Astrocyte (in vitro differentiated cells and primary cell): ENCODE data around the gene MTERF4. TPM values are rescaled to one million over a fixed set of nuclear protein-coding genes. Genes with fewer than 3 reads are reported as not detected.

ENCODE experiments used
- DNase-seq: peaks from one replicate; pipeline ENCODE4 v3.0.0-alpha.2; 2010; ENCODE audit warnings: low read depth
- FAIRE-seq: peaks from 2 replicates; lab custom pipeline; 2011; peaks lifted over from hg19 to GRCh38; lab: Jason Lieb, UNC
- H2AFZ ChIP-seq: 2 replicates; pipeline ENCODE4 v1.6.0; 2012; ENCODE audit warnings: low read depth, low read length, inconsistent platforms
- H3K27ac ChIP-seq: 2 replicates; pipeline ENCODE4 v1.5.1; 2011; ENCODE audit warnings: low read depth, low read length, inconsistent platforms
- H3K27me3 ChIP-seq: 2 replicates; pipeline ENCODE4 v1.6.0; 2011; ENCODE audit warnings: low read length, inconsistent platforms; ENCODE audit not compliant: insufficient read depth
- H3K36me3 ChIP-seq: 2 replicates; pipeline ENCODE4 v1.5.1; 2011; ENCODE audit warnings: low read length, inconsistent platforms; ENCODE audit not compliant: insufficient read depth
- H3K4me1 ChIP-seq: 2 replicates; pipeline ENCODE4 v1.5.1; 2011; ENCODE audit warnings: low read length, inconsistent platforms; ENCODE audit not compliant: insufficient read depth
- H3K4me2 ChIP-seq: 2 replicates; pipeline ENCODE4 v1.6.0; 2012; ENCODE audit warnings: low read length, inconsistent platforms
- H3K4me3 ChIP-seq: 2 replicates; pipeline ENCODE4 v1.5.1; 2011; ENCODE audit warnings: low read depth, mild to moderate bottlenecking, low read length, inconsistent platforms; ENCODE audit not compliant: insufficient read depth
- H3K79me2 ChIP-seq: 2 replicates; pipeline ENCODE4 v1.6.0; 2012; ENCODE audit warnings: mild to moderate bottlenecking, low read length, inconsistent platforms; ENCODE audit not compliant: insufficient read depth
- H3K9ac ChIP-seq: 2 replicates; pipeline ENCODE4 v1.6.0; 2012; ENCODE audit warnings: mild to moderate bottlenecking, low read length, inconsistent platforms
- H3K9me3 ChIP-seq: 2 replicates; pipeline ENCODE4 v1.5.1; 2012; ENCODE audit warnings: low read depth, mild to moderate bottlenecking, low read length, inconsistent platforms; ENCODE audit not compliant: insufficient read depth
- H4K20me1 ChIP-seq: 2 replicates; pipeline ENCODE4 v1.6.0; 2012; ENCODE audit warnings: low read length, inconsistent platforms; ENCODE audit not compliant: insufficient read depth
- H3K27ac Mint-ChIP-seq: one replicate; pipeline ENCODE4 v1.8.0; 2021; ENCODE audit warnings: mild to moderate bottlenecking, mixed read lengths; ENCODE audit not compliant: unreplicated experiment
- H3K27me3 Mint-ChIP-seq: one replicate; pipeline ENCODE4 v1.8.0; 2021; ENCODE audit warnings: low read depth, mixed read lengths; ENCODE audit not compliant: unreplicated experiment
- H3K36me3 Mint-ChIP-seq: one replicate; pipeline ENCODE4 v1.8.0; 2021; ENCODE audit warnings: low read depth, mixed read lengths; ENCODE audit not compliant: unreplicated experiment
- H3K4me1 Mint-ChIP-seq: one replicate; pipeline ENCODE4 v1.8.0; 2021; ENCODE audit warnings: low read depth, mixed read lengths; ENCODE audit not compliant: unreplicated experiment
- H3K4me3 Mint-ChIP-seq: one replicate; pipeline ENCODE4 v1.8.0; 2021; ENCODE audit warnings: mild to moderate bottlenecking, moderate library complexity, mixed read lengths; ENCODE audit not compliant: unreplicated experiment
- H3K9me3 Mint-ChIP-seq: one replicate; pipeline ENCODE4 v1.8.0; 2021; ENCODE audit warnings: mild to moderate bottlenecking, mixed read lengths; ENCODE audit not compliant: unreplicated experiment
- EZH2 ChIP-seq: IDR thresholded peaks from 2 replicates; pipeline ENCODE4 v1.6.1; 2012; ENCODE audit warnings: mild to moderate bottlenecking, low read length, inconsistent platforms; ENCODE audit not compliant: insufficient read depth
- total RNA-seq: library from RNA; stranded (reverse); gene quantifications from 2 replicates; pipeline ENCODE4 v1.2.1, GENCODE V29; 2021
- TF ChIP-seq, protein P1 (sequence below): IDR thresholded peaks from 2 replicates; pipeline ENCODE4 v1.5.1; 2011; ENCODE audit warnings: low read depth, mild to moderate bottlenecking, inconsistent platforms, low read length, moderate library complexity; ENCODE audit not compliant: insufficient read depth

The MTERF4 gene
- total RNA-seq, 1 donor from 2014 or later = 26.3 TPM

DNA sequence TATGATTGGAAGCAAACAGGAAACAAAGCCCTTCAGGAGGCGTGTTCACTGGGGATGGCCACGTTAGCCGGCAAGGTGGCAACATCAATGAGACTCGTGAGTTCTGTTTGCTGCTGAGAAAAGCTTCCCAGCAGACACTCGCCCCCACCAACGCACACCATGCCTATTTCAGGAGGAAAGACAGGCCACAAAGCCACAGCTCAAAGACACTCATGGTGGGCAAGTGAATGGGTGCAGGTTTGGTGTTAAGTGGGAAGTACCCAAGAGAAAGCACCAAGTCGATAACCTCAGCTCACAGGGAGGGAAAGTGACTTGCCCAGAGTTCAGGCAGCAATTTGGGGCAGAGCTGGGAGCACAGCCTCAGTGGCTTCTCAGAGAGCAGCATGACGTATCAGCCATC lies 10.5 kb upstream of the MTERF4 start:
- FAIRE-seq (no peak), DNase-seq (no peak)
- Mint-ChIP-seq H3K4me1 (no peaks in the 10 kb centered on the region), H3K27me3 (no peaks in the 10 kb centered on the region), H3K27ac (no peak overlapping the region), H3K4me3 (no peak overlapping the region), H3K36me3 (peaks cover 2% of the 10 kb centered on the region), H3K9me3 (no peaks in the 10 kb centered on the region)
- Histone ChIP-seq H3K9me3 (no peaks in the 10 kb centered on the region), H2AFZ (no peak overlapping the region), H3K79me2 (no peaks in the 10 kb centered on the region), H3K4me2 (no peak overlapping the region), H4K20me1 (no peaks in the 10 kb centered on the region), H3K4me3 (no peak overlapping the region), H3K27me3 (no peaks in the 10 kb centered on the region), H3K4me1 (no peaks in the 10 kb centered on the region), H3K9ac (no peak overlapping the region), H3K27ac (no peak overlapping the region), H3K36me3 (no peaks in the 10 kb centered on the region)
- TF ChIP-seq, protein P1, sequence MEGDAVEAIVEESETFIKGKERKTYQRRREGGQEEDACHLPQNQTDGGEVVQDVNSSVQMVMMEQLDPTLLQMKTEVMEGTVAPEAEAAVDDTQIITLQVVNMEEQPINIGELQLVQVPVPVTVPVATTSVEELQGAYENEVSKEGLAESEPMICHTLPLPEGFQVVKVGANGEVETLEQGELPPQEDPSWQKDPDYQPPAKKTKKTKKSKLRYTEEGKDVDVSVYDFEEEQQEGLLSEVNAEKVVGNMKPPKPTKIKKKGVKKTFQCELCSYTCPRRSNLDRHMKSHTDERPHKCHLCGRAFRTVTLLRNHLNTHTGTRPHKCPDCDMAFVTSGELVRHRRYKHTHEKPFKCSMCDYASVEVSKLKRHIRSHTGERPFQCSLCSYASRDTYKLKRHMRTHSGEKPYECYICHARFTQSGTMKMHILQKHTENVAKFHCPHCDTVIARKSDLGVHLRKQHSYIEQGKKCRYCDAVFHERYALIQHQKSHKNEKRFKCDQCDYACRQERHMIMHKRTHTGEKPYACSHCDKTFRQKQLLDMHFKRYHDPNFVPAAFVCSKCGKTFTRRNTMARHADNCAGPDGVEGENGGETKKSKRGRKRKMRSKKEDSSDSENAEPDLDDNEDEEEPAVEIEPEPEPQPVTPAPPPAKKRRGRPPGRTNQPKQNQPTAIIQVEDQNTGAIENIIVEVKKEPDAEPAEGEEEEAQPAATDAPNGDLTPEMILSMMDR = no peak
- no peak for TF ChIP-seq EZH2

DNA sequence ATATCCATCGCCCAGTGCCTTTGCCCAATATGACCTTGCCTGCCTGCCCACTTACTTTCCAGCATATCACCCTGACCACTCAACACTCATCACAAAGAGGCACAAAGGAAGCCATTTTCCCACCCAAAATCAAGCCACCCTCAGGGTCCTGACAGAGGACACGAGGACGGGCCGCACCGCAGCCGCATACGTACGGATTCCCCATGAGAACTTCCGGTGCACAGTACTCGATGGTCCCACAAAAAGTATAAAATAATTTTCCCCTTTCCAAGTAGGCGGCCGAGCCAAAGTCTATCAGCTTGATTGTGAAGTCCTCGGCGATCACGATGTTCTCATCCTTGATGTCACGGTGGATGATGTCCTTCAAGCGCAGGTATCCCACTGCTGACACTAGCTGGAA lies 10.0 kb upstream of the MTERF4 start:
- Histone ChIP-seq H3K79me2 (no peaks in the 10 kb centered on the region), H3K4me1 (no peaks in the 10 kb centered on the region), H3K4me2 (no peak overlapping the region), H3K9me3 (no peaks in the 10 kb centered on the region), H3K9ac (no peak overlapping the region), H3K27ac (no peak overlapping the region), H3K27me3 (no peaks in the 10 kb centered on the region), H2AFZ (no peak overlapping the region), H3K4me3 (no peak overlapping the region), H4K20me1 (no peaks in the 10 kb centered on the region), H3K36me3 (no peaks in the 10 kb centered on the region)
- FAIRE-seq = no peak
- DNase-seq = no peak
- no peak for TF ChIP-seq EZH2
- TF ChIP-seq, protein P1 = no peak
- Mint-ChIP-seq H3K4me1 (no peaks in the 10 kb centered on the region), H3K27ac (no peak overlapping the region), H3K27me3 (no peaks in the 10 kb centered on the region), H3K36me3 (peaks cover 2% of the 10 kb centered on the region), H3K9me3 (no peaks in the 10 kb centered on the region), H3K4me3 (no peak overlapping the region)

DNA sequence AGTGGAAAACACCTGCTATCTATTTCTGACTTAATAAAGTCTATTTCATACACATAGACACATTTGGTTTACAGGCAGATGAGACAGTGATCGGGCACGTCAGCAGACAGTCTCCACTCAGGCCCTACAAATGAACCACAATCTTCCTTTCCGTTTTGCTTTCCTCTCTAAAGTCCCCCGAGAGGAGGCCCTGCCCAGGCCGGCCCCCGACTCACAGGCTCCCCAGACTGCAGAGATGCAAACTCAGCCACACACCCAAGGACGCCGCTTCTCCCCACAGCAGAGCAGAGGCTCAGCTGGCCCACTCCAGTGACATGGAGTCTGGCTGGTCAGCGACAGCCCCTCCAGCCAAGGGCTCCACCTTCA lies 9.3 kb upstream of the MTERF4 start:
- no peaks in the 10 kb centered on the region for H3K27me3 ChIP-seq
- H3K4me1 Mint-ChIP-seq = no peaks in the 10 kb centered on the region
- TF ChIP-seq EZH2 = no peak
- TF ChIP-seq, protein P1 = no peak
- H3K27ac Mint-ChIP-seq = peak overlapping the region; percentile 44
- FAIRE-seq (no peak), DNase-seq (no peak)
- H3K9ac ChIP-seq = no peak overlapping the region
- H3K27ac ChIP-seq = no peak overlapping the region
- H3K79me2 ChIP-seq = no peaks in the 10 kb centered on the region
- no peaks in the 10 kb centered on the region for H3K4me1 ChIP-seq
- H3K36me3 ChIP-seq = no peaks in the 10 kb centered on the region
- peaks cover 2% of the 10 kb centered on the region for H3K36me3 Mint-ChIP-seq
- H4K20me1 ChIP-seq = no peaks in the 10 kb centered on the region
- H3K4me3 ChIP-seq = no peak overlapping the region
- no peak overlapping the region for H3K4me3 Mint-ChIP-seq
- H3K9me3 Mint-ChIP-seq = no peaks in the 10 kb centered on the region
- no peak overlapping the region for H2AFZ ChIP-seq
- no peak overlapping the region for H3K4me2 ChIP-seq
- H3K9me3 ChIP-seq = no peaks in the 10 kb centered on the region
- H3K27me3 Mint-ChIP-seq = peaks cover 3% of the 10 kb centered on the region
